HFFc6 (cell line): ENCODE data around the gene NHP2. TPM values are rescaled to one million over a fixed set of nuclear protein-coding genes. Genes with fewer than 3 reads are reported as not detected.
A peak's percentile ranks its signal among the peaks of the same experiment; 100 is the strongest.

Experiments
- DNase-seq: peaks from one replicate; pipeline ENCODE4 v3.0.0-alpha.2; 2018
- H3K27ac Mint-ChIP-seq: 2 replicates; pipeline ENCODE4 v1.8.0; 2020; ENCODE audit warnings: mild to moderate bottlenecking, mixed read lengths
- H3K27me3 Mint-ChIP-seq: 2 replicates; pipeline ENCODE4 v1.8.0; 2021; ENCODE audit warnings: mild to moderate bottlenecking, moderate library complexity, mixed read lengths; ENCODE audit not compliant: insufficient read depth
- H3K36me3 Mint-ChIP-seq: 2 replicates; pipeline ENCODE4 v1.8.0; 2021; ENCODE audit warnings: low read depth, mixed read lengths
- H3K4me1 Mint-ChIP-seq: 2 replicates; pipeline ENCODE4 v1.8.0; 2020; ENCODE audit warnings: low read depth, mixed read lengths
- H3K4me3 Mint-ChIP-seq: 2 replicates; pipeline ENCODE4 v1.8.0; 2020; ENCODE audit warnings: mild to moderate bottlenecking, moderate library complexity, mixed read lengths
- H3K9me3 Mint-ChIP-seq: 2 replicates; pipeline ENCODE4 v1.8.0; 2020; ENCODE audit warnings: mild to moderate bottlenecking, mixed read lengths
- CTCF ChIP-seq: fragments of 200-600 bp; sonication (generic); IDR thresholded peaks from 2 replicates; pipeline ENCODE4 v1.5.0; 2021; ENCODE audit warnings: antibody characterized with exemption, mild to moderate bottlenecking
- total RNA-seq, 6 experiments: library from RNA; stranded (reverse); fragmentation: NEBNext Ultra II Directional; extraction: Animal tissue kit (Norgen Biotek cat#: 25700); gene quantifications; 2 replicates in 1 of 6; 3 replicates in 5 of 6; pipeline ENCODE4 v1.2.3, GENCODE V29; 2021

NHP2 gene
- total RNA-seq, 6 experiments from 2014 or later: 172 to 204 (median 184) TPM

- Mint-ChIP-seq H3K4me1 (peaks cover 11% of the 10 kb centered on the region), H3K27ac (no peak overlapping the region), H3K27me3 (no peaks in the 10 kb centered on the region; the same call in 1 of the 2 replicates), H3K4me3 (no peak overlapping the region), H3K9me3 (no peaks in the 10 kb centered on the region), H3K36me3 (peaks cover 15% of the 10 kb centered on the region; the same call in 1 of the 2 replicates)
- DNase-seq: no peak
- no peak for TF ChIP-seq CTCF
These were observed 11.0 kb downstream of the NHP2 start for GRCh38 chr5:178142642-178143041.

GRCh38 chr5:178141550-178141949, 12.1 kb downstream of the NHP2 start:
- H3K4me1 Mint-ChIP-seq: peaks cover 7% of the 10 kb centered on the region
- no peak overlapping the region for H3K4me3 Mint-ChIP-seq
- DNase-seq: no peak

GRCh38 chr5:178137991-178138390, 15.7 kb downstream of the NHP2 start:
- Mint-ChIP-seq H3K4me1 (no peaks in the 10 kb centered on the region), H3K9me3 (no peaks in the 10 kb centered on the region), H3K27me3 (no peaks in the 10 kb centered on the region; the same call in 1 of the 2 replicates), H3K36me3 (peaks cover 16% of the 10 kb centered on the region; the same call in 1 of the 2 replicates), H3K4me3 (no peak overlapping the region), H3K27ac (no peak overlapping the region)
- DNase-seq: no peak
- no peak for TF ChIP-seq CTCF

More at GRCh38 chr5:178141550-178141949, 12.1 kb downstream of the NHP2 start:
- H3K27me3 Mint-ChIP-seq: no peaks in the 10 kb centered on the region; the same call in 1 of the 2 replicates
- TF ChIP-seq CTCF: no peak
- no peaks in the 10 kb centered on the region for H3K9me3 Mint-ChIP-seq
- H3K36me3 Mint-ChIP-seq: peaks cover 15% of the 10 kb centered on the region; the same call in 1 of the 2 replicates
- no peak overlapping the region for H3K27ac Mint-ChIP-seq

GRCh38 chr5:178136990-178137389, 16.7 kb downstream of the NHP2 start:
- Mint-ChIP-seq H3K4me1 (peaks cover 1% of the 10 kb centered on the region), H3K27ac (no peak overlapping the region)
- no peak for DNase-seq

GRCh38 chr5:178131446-178131996, 22.2 kb downstream of the NHP2 start:
- no peak for TF ChIP-seq CTCF
- Mint-ChIP-seq H3K27ac (peak overlapping the region; percentile 56), H3K9me3 (no peaks in the 10 kb centered on the region), H3K27me3 (no peaks in the 10 kb centered on the region; the same call in none of the 2 replicates), H3K36me3 (peaks cover 6% of the 10 kb centered on the region; the same call in 1 of the 2 replicates), H3K4me3 (peak overlapping the region; percentile 88), H3K4me1 (peaks cover 8% of the 10 kb centered on the region)
- DNase-seq: no peak

More at GRCh38 chr5:178136990-178137389, 16.7 kb downstream of the NHP2 start:
- peaks cover 16% of the 10 kb centered on the region; the same call in 1 of the 2 replicates for H3K36me3 Mint-ChIP-seq
- H3K27me3 Mint-ChIP-seq: no peaks in the 10 kb centered on the region; the same call in 1 of the 2 replicates
- no peak for TF ChIP-seq CTCF
- H3K4me3 Mint-ChIP-seq: no peak overlapping the region
- no peaks in the 10 kb centered on the region for H3K9me3 Mint-ChIP-seq
